NCI-H1417 treated with DMSO at 0.1 percent for 48 hours (cell line): ENCODE measurements around the gene CLIC3.

Experiments used
- DNase-seq: peaks from one replicate; lab custom pipeline; 2025; lab: John Stamatoyannopoulos, UW

CLIC3 gene

DNA sequence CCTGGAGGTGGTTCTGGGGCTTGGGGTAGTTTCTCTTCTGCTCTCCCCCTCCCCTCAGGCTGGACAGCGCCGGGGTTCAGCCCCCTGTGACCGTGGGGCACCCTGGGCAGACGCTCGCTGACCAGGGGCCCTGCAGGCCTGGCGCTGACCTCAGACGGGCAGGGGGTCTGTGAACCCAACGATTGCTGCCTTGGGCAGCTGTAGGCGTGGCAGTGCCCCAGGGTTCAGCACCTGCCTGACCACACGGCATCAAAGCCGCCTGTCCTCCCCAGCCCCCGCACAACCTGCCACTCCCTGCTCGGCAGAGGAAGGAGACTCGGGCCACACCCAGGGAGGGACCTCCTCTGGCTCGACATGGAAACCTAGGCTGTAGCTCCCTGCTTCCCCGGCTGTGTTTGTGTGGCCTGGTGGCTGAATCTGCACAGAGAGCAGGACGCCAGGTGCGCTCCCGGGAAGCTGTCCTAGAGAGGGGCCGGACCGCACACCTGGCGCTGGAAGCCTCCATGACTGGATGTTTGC is 32.1 kb downstream of the CLIC3 start:
- DNase-seq, result no peak

DNA sequence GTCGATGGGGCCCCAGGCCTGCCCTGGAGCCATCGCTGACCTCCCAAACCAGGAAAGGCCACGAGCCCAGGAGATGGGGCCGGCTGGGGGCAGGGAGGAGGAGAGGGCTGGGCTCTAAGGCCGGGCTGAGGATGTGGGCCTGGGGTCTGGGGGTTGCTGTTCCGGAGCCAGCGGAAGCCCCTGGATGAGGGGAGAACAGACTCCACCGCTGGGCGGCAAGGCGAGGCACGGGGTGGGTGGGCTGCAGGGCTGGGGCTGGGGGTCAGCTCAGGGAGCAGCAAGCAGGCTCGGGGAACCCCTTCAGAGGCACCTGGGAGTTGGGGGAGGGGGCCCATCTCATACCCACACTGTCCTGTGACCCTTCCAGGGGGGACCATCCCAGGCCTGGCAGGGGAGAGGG is 32.6 kb downstream of the CLIC3 start:
- no peak for DNase-seq

DNA sequence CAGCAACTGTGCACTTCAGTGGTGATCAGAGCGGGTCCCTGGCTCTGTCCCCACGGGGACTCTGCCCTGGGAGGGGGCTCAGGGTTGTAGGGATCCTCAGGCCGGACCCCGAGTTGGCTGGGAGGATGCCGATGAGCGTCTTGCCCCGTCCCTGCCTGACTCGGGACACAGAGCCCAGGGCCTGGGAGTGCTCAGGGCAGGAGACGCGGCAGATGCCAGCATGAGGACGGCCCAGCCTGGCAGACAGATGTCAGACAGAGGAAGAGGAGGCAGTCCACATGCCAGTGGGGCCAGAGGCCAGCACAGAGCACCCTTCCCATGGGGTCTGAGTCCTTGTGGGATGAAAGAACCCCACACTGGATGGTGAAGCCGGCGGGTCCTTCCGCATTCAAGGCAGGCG is 33.0 kb downstream of the CLIC3 start:
- no peak for DNase-seq

DNA sequence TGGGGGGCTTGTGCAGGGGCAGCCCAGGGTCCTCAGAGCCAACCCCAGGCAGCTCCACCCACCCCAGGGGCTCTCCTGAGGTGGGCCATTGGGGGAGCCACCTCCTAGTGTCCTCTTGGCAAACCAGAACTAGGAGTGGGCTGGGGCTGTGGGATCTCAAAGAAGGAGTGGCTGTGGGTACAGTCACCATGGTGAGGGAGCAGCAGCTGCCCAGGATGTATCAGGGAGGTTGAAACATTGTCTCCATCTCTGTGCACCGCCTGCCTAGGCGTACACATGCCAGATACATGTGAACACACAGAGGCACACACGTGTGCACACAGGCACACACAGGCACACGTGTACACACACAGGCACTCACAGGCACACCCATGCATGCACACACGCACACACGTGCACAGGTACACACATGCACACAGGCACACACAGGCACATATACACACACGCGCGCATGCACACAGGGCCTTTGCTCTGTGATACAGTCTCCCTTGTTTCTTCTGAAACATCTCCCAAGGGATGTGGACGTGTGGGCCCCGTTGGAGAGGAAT is 33.6 kb downstream of the CLIC3 start:
- DNase-seq, result no peak

DNA sequence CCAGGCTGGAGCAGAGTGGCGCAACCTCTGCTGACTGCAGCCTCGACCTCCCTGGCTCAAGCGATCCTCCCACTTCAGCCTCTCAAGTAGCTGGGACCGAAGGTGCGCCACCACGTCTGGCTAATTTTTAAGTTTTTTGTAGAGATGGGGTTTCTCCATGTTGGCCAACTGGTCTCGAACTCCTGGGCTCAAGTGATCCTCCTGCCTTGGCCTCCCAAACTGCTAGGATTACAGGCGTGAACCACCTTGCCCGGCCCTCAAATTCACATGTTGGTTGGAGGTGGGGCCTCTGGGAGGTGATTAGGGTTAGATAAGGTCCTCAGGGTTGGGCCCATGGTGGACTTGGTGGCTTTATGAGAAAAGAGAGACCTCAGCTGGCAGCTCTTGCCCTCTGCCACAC is 34.2 kb downstream of the CLIC3 start:
- no peak for DNase-seq

DNA sequence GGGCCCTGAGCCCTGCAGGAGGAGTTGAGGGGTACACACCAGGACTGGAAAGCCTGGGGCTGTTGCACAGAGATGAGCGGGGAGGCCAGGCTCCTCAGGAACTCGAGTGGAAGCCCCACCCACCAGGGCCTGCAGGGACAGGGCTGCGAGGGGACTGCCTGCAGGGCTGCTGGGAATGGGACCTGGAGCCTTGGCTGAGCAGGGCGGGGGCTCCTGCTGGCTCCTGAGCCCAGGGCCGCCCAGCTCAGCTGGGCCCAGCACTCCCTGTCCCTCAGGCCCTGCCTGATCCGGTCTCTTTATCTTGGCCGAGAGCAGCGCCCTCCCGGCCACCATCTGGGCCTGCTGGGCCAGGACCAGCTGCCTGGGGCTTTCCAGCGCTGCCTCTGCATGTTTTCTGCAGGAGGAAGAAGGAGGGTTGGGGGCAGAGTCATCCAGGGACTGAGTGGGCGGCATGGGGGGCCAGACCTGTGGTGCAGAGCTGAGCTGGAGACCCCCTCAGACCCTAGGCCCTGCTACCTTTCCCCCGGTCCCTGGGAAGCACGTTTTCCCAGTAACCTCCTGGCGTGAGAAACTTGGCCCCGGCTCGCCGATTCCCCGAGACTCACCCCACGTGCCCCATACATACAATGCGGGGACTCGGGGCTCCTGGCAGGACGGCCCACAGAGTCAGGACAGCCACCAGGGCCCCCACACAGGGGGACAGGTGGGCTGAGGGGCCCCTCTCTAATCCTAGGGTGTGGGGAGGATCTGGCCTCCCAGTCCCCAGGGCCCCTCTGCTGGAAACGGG is 34.9 kb downstream of the CLIC3 start:
- DNase-seq, result no peak

DNA sequence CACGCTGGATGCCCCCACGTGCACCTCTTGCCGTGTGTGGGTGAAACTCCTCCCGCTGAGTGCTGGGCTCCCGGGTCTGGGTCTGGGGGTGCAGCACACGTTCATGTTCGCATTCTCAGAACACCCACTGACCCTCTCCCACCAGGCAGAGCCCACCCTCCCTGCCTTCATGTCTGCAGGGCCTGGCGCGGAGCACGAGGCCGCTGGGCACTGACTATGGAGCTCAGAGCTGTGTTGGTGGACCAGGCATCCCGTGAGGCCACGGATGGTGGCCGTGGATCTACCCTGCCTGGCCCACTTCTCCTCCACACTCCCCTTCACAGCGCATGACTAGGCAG is 35.5 kb downstream of the CLIC3 start:
- DNase-seq, result no peak

DNA sequence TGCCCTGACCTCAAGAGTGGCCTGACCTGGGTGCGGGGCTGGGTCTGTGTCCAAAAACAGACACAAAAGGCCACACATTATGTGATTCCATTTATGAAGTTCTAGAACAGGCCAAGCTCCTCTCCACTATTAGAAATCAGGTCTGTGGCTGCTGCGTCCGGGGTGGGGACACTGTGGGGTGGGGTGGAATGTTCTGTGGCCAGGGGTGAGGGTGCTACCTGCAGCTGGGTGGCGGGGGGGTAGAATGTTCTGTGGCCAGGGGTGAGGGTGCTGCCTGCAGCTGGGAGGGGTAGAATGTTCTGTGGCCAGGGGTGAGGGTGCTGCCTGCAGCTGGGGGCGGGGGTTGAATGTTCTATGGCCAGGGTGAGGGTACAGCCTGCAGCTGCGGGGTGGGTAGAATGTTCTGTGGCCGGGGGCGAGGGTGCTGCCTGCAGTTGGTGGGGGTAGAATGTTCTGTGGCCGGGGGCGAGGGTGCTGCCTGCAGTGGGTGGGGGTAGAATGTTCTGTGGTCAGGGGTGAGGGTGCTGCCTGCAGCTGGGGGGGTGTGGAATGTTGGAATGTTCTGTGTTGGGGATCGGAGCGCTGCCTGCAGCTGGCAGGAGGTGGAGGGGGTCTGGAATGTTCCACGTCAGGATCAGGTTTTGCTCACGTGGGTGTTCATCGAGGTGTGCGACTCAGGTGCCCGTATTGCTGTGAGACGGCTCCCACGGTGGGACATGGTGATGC is 36.0 kb downstream of the CLIC3 start:
- DNase-seq, result no peak

DNA sequence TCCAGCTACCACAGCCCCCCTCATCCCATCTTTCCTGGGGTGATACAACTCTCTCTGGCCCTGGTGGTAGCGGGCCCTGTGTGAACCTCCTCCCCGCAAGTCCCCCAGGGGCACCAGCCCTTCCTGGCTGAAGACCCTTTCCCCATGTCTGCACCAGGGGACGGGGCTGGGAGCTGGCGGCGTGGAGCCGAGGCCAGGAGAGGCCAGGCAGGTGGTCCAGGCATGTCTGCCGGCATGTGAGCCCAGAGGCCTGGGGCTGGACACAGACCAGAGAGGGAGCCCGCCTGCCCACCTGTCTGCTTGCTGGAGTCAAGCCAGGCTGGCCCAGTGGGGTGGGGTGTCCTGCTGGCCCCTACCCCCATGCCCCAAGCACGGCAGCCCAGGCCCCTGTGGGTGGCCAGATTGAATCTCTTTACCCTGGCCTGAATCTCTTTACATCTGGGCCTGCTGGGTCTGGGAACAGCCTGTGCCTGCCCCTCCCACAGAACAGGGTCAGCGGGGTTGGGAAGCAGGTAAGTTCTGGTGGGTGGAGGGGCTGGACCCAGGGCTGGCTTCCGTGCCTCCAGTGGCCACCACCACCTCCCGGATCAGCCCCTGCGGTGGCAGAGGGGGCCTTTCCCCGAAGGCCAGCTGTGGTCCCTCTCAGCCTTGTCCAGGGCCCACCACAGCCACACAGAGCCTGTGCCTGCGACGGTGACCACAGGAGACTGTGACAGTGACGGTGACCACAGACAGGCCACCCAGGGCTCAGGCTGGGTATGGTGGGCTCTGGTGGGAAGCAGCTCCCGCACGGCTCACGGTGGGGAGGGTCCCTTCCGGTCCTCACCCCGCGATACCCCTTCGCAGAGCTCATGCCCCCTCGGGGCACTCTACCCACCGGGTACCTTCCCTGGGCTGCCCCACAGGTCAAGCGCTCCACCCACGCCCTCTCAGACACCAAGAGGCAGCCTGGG is 37.2 kb downstream of the CLIC3 start:
- DNase-seq, result no peak

DNA sequence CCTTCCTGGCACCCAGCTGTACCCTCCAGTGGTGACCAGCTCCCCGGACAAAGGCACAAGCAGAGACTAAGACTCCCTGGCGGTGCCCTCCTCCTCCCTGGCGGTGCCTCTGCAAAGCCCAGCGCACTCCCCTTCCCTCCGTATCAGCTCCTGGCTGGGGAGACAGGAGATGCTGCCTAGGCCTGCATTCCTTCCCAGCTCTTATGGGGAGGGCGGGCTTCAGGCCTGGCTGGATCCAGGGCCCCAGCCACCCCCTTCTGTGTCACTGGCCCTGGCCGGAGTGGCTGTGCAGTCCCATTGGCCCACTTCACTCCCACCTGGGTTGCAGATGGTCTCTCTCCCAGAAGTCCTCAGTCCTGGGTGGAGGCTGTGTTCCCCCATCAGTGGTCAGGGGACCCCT is 37.9 kb downstream of the CLIC3 start:
- DNase-seq, result no peak

DNA sequence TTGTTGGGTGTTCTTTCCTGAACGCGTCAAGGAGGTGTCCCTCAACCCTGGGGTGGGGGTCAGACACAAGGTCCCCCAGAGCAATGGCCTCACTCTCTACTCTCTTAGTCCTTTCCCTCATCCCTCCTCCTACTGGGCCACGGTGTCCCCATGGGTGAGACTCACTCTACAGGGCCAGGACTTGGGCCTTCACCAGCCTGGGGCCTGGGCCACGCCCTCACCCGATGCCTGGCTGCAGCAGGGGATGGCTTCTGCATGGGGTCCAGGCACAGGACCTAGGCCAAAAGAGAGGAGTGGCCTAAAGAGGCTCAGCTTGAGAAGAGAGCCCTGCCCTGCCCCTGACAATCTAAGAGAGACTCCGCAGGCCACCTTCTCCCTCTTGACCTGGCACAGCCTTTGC is 38.5 kb downstream of the CLIC3 start:
- DNase-seq, result no peak

DNA sequence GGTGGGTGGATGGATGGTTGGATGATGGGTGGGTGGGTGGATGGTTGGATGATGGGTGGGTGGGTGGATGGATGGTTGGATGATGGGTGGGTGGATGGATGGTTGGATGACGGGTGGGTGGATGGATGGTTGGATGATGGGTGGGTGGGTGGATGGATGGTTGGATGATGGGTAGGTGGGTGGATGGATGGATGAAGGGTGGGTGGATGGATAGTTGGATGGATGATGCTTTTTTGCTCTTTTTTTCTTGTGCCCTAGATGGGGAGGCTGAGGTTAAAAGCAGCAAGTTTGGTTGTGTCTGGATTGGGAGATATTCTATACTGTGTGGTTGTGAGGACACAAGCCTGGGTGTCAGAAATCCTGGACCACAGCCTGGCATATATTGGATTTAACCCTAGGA is 38.9 kb downstream of the CLIC3 start:
- DNase-seq, result no peak

DNA sequence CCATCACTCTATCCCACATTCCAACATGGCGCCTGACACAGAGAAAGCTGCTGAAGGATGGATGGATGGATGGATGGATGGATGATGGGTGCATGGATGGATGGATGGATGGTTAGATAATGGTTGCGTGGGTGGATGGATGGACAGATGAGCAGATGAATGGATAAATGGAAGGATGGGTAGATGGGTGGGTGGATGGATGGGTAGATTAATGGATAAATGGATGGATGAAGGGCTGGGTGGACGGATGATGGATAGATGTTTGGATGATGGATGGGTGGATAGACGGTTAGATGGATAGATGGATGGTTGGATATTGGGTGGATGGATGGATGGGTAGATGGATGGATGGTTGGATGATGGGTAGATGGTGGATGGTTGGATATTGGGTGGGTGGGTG is 39.8 kb downstream of the CLIC3 start:
- no peak for DNase-seq

DNA sequence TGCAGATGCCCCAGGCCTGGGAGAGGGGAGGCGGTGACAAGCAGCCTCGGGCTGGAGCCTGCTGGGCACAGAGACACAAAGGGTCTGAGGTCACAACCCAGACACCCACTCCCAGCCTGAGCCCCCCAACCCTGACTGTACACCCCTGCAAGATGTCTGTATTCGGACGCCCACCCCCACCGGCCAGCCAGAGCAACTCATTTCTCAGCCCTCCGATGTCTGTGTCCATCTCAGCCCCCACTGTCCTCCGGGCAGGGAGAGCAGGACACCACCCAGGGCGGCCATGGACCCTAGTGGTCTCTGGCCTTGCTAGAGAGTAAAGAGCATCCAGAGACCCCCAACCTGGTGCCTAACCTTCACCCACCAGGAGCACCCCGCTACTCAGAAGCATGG is 40.4 kb downstream of the CLIC3 start:
- DNase-seq, result no peak

DNA sequence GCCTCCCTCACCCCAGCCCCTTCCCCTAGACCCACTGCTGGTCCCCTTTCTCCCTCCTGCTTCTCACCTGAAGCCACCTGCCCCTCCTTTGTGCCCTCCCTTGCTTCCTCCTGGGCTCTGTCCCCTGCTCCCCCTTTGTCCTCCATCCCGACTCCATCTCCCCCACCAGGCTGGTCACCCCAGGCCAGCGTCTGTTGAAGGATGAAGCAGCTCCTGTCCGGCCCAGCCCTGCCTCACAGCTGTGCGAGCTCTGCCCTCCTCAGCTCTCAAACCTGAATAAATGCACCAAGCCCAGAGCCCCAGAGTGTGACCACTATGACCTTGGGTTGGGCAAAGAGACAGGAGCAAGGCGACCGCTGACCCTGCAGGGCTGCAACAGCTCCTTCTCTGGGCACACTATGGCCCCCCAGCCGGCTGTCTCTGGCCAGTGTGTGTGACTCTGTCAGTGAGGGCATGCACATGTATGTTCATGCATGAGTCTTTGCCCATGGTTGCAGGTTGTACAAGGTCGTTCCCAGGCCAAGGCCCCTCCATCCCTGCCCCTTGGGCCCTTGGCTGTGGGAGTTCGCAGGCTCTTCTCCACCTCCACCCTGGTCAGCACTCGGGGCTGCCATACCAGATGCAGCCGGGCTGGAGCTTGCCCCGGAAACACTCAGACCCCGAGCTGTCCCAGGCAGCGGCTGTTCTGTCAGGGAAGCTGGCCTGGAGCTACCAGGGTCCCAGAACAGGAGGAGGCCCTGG is 41.0 kb downstream of the CLIC3 start:
- DNase-seq, result no peak

DNA sequence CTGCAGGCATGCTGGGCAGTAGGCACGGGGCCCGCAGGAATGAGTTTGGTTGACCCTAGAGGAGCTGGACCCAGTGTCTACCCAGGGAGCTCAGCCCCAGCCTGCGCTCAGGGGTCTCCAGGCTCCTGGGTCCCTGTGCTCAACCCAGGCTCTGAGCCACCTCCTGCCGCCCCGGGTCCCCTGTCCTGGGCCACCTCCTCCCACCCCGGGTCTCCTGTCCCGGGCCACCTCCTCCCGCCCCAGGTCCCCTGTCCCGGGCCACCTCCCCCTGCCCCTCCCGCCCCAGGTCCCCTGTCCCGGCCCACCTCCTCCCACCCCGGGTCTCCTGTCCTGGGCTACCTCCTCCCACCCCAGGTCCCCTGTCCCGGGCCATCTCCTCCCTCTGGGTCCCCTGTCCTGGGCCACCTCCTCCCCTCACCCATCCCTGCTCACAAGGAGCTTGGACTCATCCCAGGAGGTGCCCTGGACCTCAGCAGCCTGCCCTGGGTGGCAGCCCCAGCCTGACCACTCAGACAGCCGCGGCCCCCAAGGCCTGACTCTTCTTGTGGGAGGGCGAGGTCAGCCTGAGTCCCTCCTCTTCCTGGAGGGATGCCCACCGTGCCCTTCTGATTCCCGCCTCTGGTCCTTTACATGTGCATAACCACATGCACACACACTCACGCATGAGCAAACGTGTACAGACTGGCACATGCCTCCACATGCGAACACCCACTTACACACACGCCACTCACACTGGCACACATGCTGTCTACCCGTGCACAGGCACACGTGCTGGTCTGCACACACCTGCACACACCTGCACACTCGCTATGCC is 41.9 kb downstream of the CLIC3 start:
- no peak for DNase-seq

DNA sequence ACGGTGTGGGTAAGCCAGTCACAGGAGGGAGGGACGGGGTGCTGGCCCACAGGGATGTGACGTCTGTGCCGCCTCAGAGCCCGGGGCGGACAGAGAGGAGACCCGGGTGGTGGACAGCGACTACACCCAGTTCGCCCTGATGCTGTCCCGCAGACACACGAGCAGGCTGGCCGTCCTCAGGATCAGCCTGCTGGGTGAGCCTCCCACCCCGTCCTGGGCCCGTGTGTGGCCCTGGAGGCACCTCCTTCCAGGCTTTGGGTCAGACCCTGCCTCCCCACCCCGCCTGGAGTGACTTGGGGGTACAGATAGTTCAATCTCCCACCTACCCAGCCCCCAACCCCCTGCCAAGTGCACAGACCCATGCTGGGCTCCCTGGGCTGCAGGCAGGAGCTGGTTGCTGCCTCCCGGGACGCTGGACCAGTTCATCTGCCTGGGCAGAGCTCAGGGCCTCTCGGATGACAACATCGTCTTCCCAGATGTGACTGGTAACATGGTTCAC is 42.5 kb downstream of the CLIC3 start:
- no peak for DNase-seq

DNA sequence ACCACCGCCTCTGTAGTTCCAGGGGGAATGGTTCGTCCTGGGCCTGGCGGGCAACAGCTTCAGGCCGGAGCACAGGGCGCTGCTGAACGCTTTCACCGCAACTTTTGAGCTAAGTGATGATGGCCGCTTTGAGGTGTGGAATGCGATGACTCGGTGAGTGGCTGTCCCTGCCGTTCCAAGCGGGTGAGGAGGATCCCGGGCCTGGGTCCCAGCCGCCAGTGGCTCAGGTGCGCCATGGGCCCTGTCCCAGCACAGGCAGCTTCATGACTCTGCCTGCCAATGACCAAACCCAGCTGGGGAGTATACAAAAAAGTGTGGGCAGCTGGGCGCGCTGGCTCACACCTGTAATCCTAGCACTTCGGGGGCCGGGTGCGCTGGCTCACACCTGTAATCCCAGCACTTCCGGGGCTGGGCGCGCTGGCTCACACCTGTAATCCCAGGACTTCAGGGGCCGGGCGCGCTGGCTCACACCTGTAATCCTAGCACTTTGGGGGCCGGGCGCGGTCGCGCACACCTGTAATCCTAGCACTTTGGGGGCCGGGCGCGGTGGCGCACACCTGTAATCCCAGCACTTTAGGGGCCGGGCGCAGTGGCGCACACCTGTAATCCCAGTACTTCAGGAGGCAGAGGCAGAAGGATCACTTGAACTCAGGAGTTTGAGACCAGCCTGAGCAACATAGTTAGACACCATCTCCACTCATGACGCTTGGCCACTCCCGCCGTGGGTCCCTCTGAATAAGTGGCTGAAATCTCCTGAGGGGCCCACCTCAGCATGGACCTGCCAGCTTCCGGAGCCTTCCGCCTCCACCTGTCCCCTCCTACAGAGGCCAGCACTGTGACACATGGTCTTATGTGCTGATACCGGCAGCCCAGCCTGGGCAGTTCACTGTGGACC is 43.2 kb downstream of the CLIC3 start:
- no peak for DNase-seq

DNA sequence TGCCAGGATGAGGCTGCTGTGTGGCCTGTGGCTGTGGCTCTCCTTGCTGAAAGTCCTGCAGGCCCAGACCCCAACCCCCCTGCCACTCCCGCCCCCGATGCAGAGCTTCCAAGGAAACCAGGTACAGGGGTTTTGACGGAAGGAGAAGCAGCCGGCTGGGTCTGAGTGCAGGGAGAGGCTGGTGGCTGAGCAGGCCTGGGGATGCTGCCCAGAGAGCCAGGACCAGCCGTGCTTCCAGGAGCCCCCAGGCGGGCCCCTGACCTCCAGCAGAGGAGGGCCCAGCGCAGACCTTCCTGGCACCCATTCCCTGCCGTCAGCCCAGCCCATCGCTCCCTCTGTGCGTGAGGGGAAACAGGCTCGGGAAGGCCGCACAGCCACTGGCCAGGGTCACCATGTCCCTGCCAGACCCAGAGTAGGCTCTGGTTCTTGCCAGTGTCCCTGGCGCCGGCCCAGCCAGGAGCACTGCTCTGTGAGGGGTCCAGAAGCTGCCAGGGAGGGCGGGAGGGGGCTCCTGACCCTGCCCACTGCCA is 44.0 kb downstream of the CLIC3 start:
- DNase-seq, result no peak
